ENCODE results near the gene TRIO. TPM values are rescaled to one million over a fixed set of nuclear protein-coding genes. Genes with fewer than 3 reads are reported as not detected.
A peak's percentile ranks its signal among the peaks of the same experiment; 100 is the strongest.

Gene TRIO
- total RNA-seq, 1 donor from 2014 or later: 148 TPM

GRCh38 chr5:14110196-14110595, 32.9 kb upstream of the TRIO start:
- intact Hi-C loops (cut with DNase I): no loop called here
- ATAC-seq (no peak), DNase-seq (no peak)
- Histone ChIP-seq H3K4me1 (peaks cover 25% of the 10 kb centered on the region), H3K27me3 (ENCODE audit: low read depth) (no peaks in the 10 kb centered on the region), H3K36me3 (no peaks in the 10 kb centered on the region), H3K4me3 (no peak overlapping the region), H3K9me3 (no peaks in the 10 kb centered on the region), H3K27ac (no peak overlapping the region)
- no peak for TF ChIP-seq CTCF (IDR thresholded peaks at IDR 0.05)

DNA sequence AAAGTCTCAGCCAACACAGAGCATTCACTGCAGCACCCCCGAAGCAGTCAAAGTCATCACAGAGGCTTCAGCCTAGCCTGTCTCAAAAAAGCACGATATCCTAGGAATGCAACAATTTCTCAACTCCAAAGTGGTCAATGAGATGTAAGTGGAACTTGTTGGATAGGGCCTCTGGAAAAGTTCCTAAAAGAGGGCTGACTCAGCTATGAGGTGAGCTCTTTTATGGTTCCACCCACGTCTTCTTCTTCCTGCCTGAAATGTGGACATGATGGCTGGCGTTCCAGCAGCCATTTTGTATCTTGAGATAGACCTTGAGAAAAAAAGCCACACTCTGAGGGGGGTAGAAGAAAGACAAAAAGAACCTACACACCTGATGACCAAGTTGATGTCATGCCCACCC, 32.5 kb upstream of the TRIO start:
- intact Hi-C loops (cut with DNase I): no loop called here
- Histone ChIP-seq H3K27ac (no peak overlapping the region), H3K9me3 (no peaks in the 10 kb centered on the region), H3K4me3 (no peak overlapping the region), H3K4me1 (peaks cover 25% of the 10 kb centered on the region), H3K27me3 (ENCODE audit: low read depth) (no peaks in the 10 kb centered on the region), H3K36me3 (no peaks in the 10 kb centered on the region)
- TF ChIP-seq CTCF (IDR thresholded peaks at IDR 0.05): no peak
- DNase-seq: no peak
- no peak for ATAC-seq

DNA sequence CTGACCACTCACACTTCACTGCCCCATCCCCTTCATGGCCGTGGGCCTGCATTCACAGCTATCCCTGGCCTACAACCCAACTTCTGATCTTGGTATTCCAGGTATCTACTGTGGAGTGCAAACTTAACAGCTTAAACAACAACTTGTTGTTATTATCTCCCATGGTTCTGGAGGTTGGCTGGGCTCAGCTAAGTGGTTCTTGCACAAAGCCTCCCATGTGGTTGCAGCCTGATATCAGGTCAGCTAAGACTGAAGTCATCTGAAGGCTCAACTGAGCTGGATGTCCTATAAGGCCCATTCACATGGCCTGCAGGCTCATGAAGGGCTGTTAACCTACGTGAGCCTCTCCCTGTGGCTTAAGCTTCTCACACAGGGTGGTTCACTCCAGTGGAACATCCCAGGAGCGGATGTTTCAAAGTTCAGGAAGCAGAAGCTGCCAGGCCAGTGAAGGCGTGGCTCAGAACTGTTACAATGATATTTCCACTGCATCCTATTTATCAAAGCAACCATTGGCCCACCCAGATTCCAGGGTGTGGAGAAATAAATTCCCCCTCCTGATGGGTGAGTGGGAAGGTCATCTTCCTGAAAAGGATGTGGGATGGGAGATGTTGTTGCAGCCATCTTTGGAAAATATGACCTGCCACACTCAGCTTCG, 30.0 kb upstream of the TRIO start:
- no peak overlapping the region for H3K4me3 ChIP-seq
- H3K9me3 ChIP-seq: no peaks in the 10 kb centered on the region
- intact Hi-C loops (cut with DNase I): no loop called here
- no peak overlapping the region for H3K27ac ChIP-seq
- no peak for DNase-seq
- H3K36me3 ChIP-seq: no peaks in the 10 kb centered on the region
- ATAC-seq: peak; percentile 17 to 39
- TF ChIP-seq CTCF (IDR thresholded peaks at IDR 0.05): no peak
- H3K4me1 ChIP-seq: peaks cover 22% of the 10 kb centered on the region
- H3K27me3 ChIP-seq (ENCODE audit: low read depth): no peaks in the 10 kb centered on the region

DNA sequence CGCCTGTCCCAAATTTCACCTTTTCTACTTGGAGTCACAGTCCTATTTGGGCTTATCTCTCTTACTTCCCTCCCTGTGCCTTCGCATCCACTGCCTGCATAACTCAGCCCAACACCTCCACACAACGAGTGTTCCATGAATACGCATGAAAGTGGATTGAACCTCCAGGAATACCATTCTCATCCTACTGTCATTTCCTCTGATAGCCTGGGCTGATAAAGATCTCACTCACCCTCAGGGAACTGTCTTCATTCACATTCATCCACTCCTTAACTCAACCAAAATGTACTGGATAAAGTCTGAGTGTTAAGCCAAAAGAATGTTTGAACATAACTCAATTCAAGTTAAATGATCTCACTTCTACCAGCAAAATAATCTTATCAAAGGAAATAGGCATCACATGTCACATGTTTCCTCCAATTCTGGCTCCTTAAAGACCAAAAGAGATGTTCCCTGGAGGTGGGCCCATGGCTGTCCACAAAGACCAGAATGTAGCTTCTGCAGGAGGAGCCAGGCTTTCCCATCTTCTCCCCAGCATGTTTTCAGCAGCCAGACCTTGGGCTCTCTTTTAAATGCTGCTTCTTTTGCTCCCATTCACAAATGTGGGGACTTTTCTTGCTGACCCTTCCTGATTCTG, 28.4 kb upstream of the TRIO start:
- ATAC-seq: no peak

DNA sequence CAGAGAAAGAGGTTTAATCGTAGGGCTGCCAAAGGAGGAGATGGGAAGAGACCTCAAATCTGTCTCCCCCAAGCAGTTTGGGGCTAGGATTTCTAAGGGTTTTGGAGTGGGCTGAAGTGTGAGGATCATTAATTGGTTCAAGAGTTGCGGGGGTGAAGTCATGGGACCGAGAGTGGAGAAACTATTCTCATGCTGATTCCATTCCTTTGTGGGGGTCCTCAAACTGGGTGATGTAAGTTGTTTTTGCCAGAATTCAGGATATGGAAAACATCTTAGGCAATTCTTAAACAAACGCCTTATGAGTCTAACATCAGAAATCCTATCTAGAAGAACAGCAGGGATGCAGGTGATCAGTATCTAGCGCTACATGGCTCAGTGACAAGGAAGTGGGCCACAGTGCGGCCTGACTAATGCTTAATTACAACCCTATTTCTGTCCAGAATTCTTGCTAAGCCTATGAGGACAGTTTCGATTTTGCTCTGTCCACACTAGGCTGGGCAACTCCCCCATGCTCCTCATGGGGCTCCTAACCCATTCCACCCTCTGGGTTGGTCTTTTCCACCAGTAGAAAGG, 27.7 kb upstream of the TRIO start:
- H3K4me1 ChIP-seq: peaks cover 1% of the 10 kb centered on the region
- H3K27ac ChIP-seq: no peak overlapping the region
- intact Hi-C loops (cut with DNase I): no loop called here
- H3K27me3 ChIP-seq (ENCODE audit: low read depth): no peaks in the 10 kb centered on the region
- DNase-seq: no peak
- no peaks in the 10 kb centered on the region for H3K36me3 ChIP-seq
- TF ChIP-seq CTCF (IDR thresholded peaks at IDR 0.05): no peak
- ATAC-seq: no peak
- no peaks in the 10 kb centered on the region for H3K9me3 ChIP-seq
- H3K4me3 ChIP-seq: no peak overlapping the region

More for the DNA sequence above, 28.4 kb upstream of the TRIO start:
- Histone ChIP-seq H3K9me3 (no peaks in the 10 kb centered on the region), H3K27me3 (ENCODE audit: low read depth) (no peaks in the 10 kb centered on the region), H3K4me3 (no peak overlapping the region), H3K27ac (no peak overlapping the region), H3K4me1 (peaks cover 8% of the 10 kb centered on the region), H3K36me3 (no peaks in the 10 kb centered on the region)
- DNase-seq: no peak
- TF ChIP-seq CTCF (IDR thresholded peaks at IDR 0.05): no peak
- intact Hi-C loops (cut with DNase I): no loop called here
